ENCODE measurements around the gene PKN1. TPM values are rescaled to one million over a fixed set of nuclear protein-coding genes. Genes with fewer than 3 reads are reported as not detected.

The PKN1 gene
- total RNA-seq, 1 donor from 2014 or later: 147 TPM

DNA sequence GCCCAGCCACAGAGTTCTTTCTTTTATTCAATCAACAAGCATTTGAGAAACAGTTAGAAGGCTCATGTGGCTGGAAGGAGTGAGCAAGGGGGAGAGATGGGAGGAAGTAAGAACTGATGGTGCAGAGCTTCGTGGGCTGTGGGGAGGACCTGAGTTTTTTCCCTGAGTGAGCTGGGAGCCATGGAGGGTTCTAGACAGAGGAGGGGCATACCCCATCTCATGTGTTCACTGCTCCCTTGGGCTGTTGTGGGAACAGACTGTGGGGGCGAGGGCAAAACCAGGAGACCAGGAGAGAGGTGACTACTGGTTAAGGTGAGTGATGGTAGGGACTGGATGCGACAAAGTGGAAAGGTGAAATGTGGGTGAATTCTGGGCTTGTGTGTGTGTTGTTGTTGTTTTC lies 2.4 kb upstream of the PKN1 start:
- TF ChIP-seq, protein P1, sequence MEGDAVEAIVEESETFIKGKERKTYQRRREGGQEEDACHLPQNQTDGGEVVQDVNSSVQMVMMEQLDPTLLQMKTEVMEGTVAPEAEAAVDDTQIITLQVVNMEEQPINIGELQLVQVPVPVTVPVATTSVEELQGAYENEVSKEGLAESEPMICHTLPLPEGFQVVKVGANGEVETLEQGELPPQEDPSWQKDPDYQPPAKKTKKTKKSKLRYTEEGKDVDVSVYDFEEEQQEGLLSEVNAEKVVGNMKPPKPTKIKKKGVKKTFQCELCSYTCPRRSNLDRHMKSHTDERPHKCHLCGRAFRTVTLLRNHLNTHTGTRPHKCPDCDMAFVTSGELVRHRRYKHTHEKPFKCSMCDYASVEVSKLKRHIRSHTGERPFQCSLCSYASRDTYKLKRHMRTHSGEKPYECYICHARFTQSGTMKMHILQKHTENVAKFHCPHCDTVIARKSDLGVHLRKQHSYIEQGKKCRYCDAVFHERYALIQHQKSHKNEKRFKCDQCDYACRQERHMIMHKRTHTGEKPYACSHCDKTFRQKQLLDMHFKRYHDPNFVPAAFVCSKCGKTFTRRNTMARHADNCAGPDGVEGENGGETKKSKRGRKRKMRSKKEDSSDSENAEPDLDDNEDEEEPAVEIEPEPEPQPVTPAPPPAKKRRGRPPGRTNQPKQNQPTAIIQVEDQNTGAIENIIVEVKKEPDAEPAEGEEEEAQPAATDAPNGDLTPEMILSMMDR (IDR thresholded peaks at IDR 0.05): no peak
- H3K27me3 ChIP-seq (ENCODE audit: low read depth): no peaks in the 10 kb centered on the region
- DNase-seq: no peak
- peaks cover 2% of the 10 kb centered on the region for H3K36me3 ChIP-seq
- no peak overlapping the region for H3K4me3 ChIP-seq
- no peaks in the 10 kb centered on the region for H3K9me3 ChIP-seq
- no peak overlapping the region for H3K27ac ChIP-seq
- ATAC-seq: no peak
- intact Hi-C loops (cut with DNase I): no loop called here
- H3K4me1 ChIP-seq: peaks cover 35% of the 10 kb centered on the region

DNA sequence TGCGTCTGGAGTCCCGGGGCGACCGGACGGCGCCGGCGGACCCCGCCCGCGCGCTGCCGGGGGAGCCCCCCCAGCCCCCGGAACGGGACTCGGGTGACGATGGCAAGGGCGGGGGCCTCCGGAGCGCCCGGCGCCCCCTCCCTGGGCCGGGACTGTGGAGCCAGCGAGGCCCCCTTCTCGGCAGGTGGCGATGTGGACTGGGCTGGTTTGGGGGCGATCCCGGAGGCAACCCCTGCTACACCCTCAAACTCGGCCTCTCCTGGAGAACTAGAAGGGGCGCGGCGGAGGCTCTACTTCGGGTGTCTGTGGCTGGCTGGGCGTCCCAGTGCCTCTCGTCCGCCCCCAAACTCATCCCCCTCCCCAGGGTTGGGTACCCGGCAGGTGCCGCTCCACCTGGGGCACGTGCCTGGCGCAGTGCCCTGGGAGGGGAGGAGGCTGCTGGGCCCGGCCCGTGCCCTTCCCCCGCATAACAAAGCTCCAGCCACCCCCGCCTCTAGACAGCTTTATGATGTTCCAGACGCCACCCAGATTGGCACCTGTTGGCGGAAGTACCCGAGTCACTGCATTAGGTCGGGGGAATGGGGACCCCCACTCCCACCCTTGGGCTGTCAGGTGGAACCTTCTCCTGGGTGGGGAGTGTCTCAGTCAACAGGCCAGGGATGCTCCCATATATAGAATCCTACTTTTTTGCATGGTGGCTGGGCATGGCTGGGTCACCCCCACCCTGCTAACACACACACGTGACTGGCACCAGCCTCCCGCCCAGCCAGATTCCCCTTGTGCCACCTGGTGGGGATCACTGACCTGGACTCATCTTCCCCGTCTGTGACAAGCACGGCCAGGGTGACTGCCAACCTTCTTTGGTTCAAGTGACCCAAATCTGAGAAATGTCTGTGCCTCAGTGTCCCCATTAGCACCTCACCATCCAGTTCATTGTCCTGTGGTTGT lies 722 bp downstream of the PKN1 start:
- TF ChIP-seq, protein P1 (IDR thresholded peaks at IDR 0.05): no peak
- Histone ChIP-seq H3K4me1 (peaks cover 64% of the 10 kb centered on the region), H3K9me3 (no peaks in the 10 kb centered on the region), H3K36me3 (peaks cover 11% of the 10 kb centered on the region), H3K4me3 (peak overlapping the region; percentile 95), H3K27me3 (ENCODE audit: low read depth) (no peaks in the 10 kb centered on the region), H3K27ac (peak overlapping the region; percentile 90)
- DNase-seq: peak; percentile 62
- intact Hi-C loops (cut with DNase I): no loop called here
- ATAC-seq: peak; percentile 43 to 49

DNA sequence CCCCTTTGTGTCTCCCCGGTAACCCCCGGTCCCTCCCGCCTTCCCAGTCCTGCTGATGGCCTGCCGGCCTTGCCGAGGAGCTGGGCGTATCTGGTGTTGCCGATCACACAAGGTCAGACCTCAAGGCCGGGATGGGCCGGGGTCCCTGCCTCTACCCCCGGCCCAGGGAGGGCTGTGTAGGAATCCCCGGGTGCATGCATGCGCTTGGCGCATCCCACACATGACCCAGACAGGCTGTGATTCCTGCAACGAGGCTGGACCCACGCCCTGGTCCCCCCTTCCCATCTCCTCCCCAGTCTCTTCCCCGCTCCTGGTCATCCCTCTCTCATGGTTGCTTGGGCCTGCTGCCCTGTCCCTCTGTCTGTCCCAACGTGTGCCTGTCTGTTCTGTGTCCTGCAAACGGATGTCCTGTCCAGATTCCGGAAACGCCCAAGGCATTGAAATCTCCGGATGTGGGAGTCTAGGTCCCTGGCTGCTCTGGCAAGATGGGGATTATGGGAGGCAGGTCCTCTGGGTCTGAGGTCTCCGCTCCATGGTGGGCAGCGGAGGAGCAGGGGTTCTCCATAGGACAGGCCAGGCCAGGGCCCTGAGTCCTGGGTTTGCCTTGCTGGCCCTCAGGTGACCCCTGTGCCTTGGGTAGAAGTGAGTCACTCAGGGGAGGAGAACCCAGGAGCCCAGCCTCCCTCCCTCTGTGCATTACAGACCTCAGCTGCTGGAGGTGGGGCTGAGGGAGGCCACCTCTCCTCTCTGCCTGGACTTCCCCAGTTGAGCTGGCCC lies 1.6 kb downstream of the PKN1 start:
- H3K36me3 ChIP-seq: peaks cover 11% of the 10 kb centered on the region
- DNase-seq (peak; percentile 62), ATAC-seq (peak; percentile 73 to 74)
- intact Hi-C loops (cut with DNase I): no loop called here
- no peaks in the 10 kb centered on the region for H3K9me3 ChIP-seq
- TF ChIP-seq, protein P1 (IDR thresholded peaks at IDR 0.05): no peak
- no peaks in the 10 kb centered on the region for H3K27me3 ChIP-seq (ENCODE audit: low read depth)
- H3K4me1 ChIP-seq: peaks cover 73% of the 10 kb centered on the region
- H3K4me3 ChIP-seq: peak overlapping the region; percentile 95
- H3K27ac ChIP-seq: peak overlapping the region; percentile 90

DNA sequence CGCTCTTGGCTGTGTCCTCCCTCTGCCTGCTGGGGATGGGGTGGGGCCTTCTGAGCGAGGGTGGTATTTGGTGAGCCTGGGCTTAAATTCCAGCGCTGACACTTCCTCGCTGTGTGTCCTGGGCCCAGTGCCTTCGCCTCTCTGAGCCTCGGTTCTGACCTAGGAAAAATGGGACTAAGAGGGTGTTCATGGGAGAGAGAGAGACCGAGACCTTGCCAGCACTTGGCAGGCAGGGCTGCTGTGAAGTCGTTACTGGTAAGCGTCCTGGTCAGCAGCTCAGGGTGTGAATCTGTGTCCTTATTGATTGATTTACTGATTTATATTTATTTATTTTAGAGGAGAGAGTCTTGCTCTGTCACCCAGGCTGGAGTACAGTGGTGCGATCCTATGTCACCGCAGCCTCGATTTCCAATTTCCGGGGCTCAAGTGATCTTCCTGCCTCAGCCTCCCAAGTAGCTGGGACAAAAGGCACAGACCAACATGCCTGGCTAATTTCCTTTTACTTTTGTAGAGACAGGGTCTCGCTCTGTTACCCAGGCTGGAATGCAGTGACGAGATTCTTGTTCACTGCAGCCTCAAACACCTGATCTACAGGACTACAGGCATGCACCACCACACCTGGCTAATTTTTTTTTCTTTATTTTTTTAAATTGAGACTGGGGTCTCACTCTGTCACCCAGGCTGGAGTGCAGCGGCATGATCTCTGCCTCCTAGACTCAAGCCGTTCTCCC lies 2.4 kb downstream of the PKN1 start:
- DNase-seq: no peak
- no peaks in the 10 kb centered on the region for H3K9me3 ChIP-seq
- H3K27me3 ChIP-seq (ENCODE audit: low read depth): no peaks in the 10 kb centered on the region
- intact Hi-C loops (cut with DNase I): no loop called here
- TF ChIP-seq, protein P1 (IDR thresholded peaks at IDR 0.05): no peak
- ATAC-seq: no peak
- H3K27ac ChIP-seq: peak overlapping the region; percentile 90
- H3K4me3 ChIP-seq: peak overlapping the region; percentile 95
- peaks cover 80% of the 10 kb centered on the region for H3K4me1 ChIP-seq
- H3K36me3 ChIP-seq: peaks cover 11% of the 10 kb centered on the region

DNA sequence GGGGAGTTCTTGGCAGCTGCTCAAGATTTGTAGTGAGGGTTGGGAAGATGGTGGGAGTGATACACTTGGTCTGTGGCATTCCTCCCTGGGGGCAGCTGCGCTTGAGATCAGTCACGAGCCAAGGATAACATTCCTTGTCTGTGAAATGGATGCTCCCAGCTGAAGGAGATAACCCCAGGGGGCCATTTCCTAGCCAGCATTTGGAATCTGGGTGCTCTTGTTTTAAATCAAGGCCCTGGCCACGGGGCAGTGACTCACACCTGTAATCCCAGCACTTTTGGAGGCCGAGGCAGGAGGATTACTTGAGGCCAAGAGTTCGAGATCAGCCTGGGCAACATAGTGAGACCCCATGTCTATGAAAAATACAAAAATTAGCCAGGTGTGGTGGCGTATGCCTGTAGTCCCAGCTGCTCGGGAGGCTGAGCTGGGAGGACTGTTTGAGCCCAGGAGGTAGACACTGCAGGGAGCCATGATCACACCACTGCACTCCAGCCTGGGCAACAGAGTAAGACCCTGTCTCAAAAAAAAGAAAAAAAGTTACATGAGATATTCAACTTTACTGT lies 4.6 kb downstream of the PKN1 start:
- no peak for DNase-seq
- Histone ChIP-seq H3K9me3 (no peaks in the 10 kb centered on the region), H3K27ac (no peak overlapping the region), H3K4me3 (no peak overlapping the region), H3K27me3 (ENCODE audit: low read depth) (no peaks in the 10 kb centered on the region), H3K36me3 (peaks cover 28% of the 10 kb centered on the region), H3K4me1 (peaks cover 76% of the 10 kb centered on the region)
- no peak for ATAC-seq
- TF ChIP-seq, protein P1 (IDR thresholded peaks at IDR 0.05): no peak
- intact Hi-C loops (cut with DNase I): no loop called here
